HepG2 (cell line): ENCODE results near the gene SLC30A4. TPM values are rescaled to one million over a fixed set of nuclear protein-coding genes. Genes with fewer than 3 reads are reported as not detected.

ENCODE experiments used
- AFF4 ChIP-seq: sonication (generic); formaldehyde crosslinking; IDR thresholded peaks from 2 replicates; pipeline ENCODE4 v1.4.0; 2020; ENCODE audit warnings: missing genetic modification reagents
- CCDC6 ChIP-seq: sonication (generic); formaldehyde crosslinking; IDR thresholded peaks from 2 replicates; pipeline ENCODE4 v1.8.1; 2022; ENCODE audit warnings: mild to moderate bottlenecking, missing genetic modification reagents, moderate library complexity
- E2F5 ChIP-seq: sonication (generic); formaldehyde crosslinking; conservative IDR thresholded peaks from 2 replicates; pipeline ENCODE4 v1.4.0; 2020; ENCODE audit warnings: missing genetic modification reagents
- ETV6 ChIP-seq: sonication (generic); formaldehyde crosslinking; conservative IDR thresholded peaks from 2 replicates; pipeline ENCODE4 v1.4.0; 2020; ENCODE audit warnings: missing genetic modification reagents
- FLYWCH1 ChIP-seq: sonication (generic); formaldehyde crosslinking; IDR thresholded peaks from 2 replicates; pipeline ENCODE4 v1.8.1; 2023; ENCODE audit warnings: mild to moderate bottlenecking, missing genetic modification reagents
- HNF1B ChIP-seq: sonication (generic); formaldehyde crosslinking; IDR thresholded peaks from 2 replicates; pipeline ENCODE4 v1.5.1; 2020; ENCODE audit warnings: mild to moderate bottlenecking, moderate library complexity, missing genetic modification reagents
- MEIS1 ChIP-seq: sonication (generic); formaldehyde crosslinking; IDR thresholded peaks from 2 replicates; pipeline ENCODE4 v1.9.0; 2021; ENCODE audit warnings: mild to moderate bottlenecking, missing genetic modification reagents, moderate library complexity, borderline replicate concordance
- NFKB2 ChIP-seq: sonication (generic); formaldehyde crosslinking; IDR thresholded peaks from 2 replicates; pipeline ENCODE4 v1.4.0; 2020; ENCODE audit warnings: missing genetic modification reagents, borderline replicate concordance
- NFYB ChIP-seq: sonication (generic); formaldehyde crosslinking; IDR thresholded peaks from 2 replicates; pipeline ENCODE4 v1.4.0; 2020; ENCODE audit warnings: missing genetic modification reagents
- PHF8 ChIP-seq: sonication (generic); formaldehyde crosslinking; IDR thresholded peaks from 2 replicates; pipeline ENCODE4 v1.5.0; 2020; ENCODE audit warnings: missing genetic modification reagents
- SNAPC5 ChIP-seq: sonication (generic); formaldehyde crosslinking; IDR thresholded peaks from 2 replicates; pipeline ENCODE4 v1.8.1; 2023; ENCODE audit warnings: mild to moderate bottlenecking, missing genetic modification reagents, borderline replicate concordance
- SOX6 ChIP-seq, 2 experiments: fragments of 450-650 bp in 1 of 2; sonication (generic) in 1 of 2; formaldehyde crosslinking in 1 of 2; IDR thresholded peaks; 2 replicates each; pipeline versions ENCODE4 v1.4.0 to v1.6.1; 2017 to 2020; ENCODE audit warnings: antibody characterized with exemption in 1 of 2, mild to moderate bottlenecking in 1 of 2, missing genetic modification reagents in 1 of 2
- ZFYVE20 ChIP-seq: sonication (generic); formaldehyde crosslinking; IDR thresholded peaks from 2 replicates; pipeline ENCODE4 v1.8.0; 2023; ENCODE audit warnings: low read depth, mild to moderate bottlenecking, moderate library complexity, missing genetic modification reagents, borderline replicate concordance
- ZNF101 ChIP-seq: sonication (generic); formaldehyde crosslinking; IDR thresholded peaks from 2 replicates; pipeline ENCODE4 v1.4.0; 2020; ENCODE audit warnings: mild to moderate bottlenecking, low read depth, missing genetic modification reagents, borderline replicate concordance
- ZNF710 ChIP-seq: sonication (generic); formaldehyde crosslinking; IDR thresholded peaks from 2 replicates; pipeline ENCODE4 v1.5.0; 2020; ENCODE audit warnings: mild to moderate bottlenecking, missing genetic modification reagents, borderline replicate concordance
- ZNF761 ChIP-seq: sonication (generic); formaldehyde crosslinking; conservative IDR thresholded peaks from 2 replicates; pipeline ENCODE4 v1.4.0; 2020; ENCODE audit warnings: mild to moderate bottlenecking, missing genetic modification reagents
- ZNF850 ChIP-seq: sonication (generic); formaldehyde crosslinking; conservative IDR thresholded peaks from 2 replicates; pipeline ENCODE4 v1.9.0; 2021; ENCODE audit warnings: mild to moderate bottlenecking, missing genetic modification reagents
- polyA plus RNA-seq, 8 experiments: library from polyadenylated mRNA; depleted of rRNA in 3 of 8; stranded (reverse) in 7 of 8; unstranded in 1 of 8; fragments of >200 nt; fragmentation: Illumina TruSeq in 4 of 8; extraction: Trizol in 4 of 8; gene quantifications; 2 replicates each; pipeline versions ENCODE4 v1.2.1 to v1.2.3, GENCODE V29; 2011 to 2016; ENCODE audit warnings: low read depth in 4 of 8, missing spikeins in 1 of 8, mixed read lengths in 1 of 8; ENCODE audit not compliant: insufficient read depth in 1 of 8
- total RNA-seq, 5 experiments: library from RNA; depleted of rRNA; stranded (reverse); fragments of >200 nt; fragmentation: Illumina TruSeq; extraction: Trizol; gene quantifications; 2 replicates each; pipeline ENCODE4 v1.2.3, GENCODE V29; 2016; ENCODE audit warnings: low read depth in 1 of 5

The SLC30A4 gene
- total and polyA plus RNA-seq, 2 of the 13 experiments (the other 11 are each of a cell fraction or from before 2014, with no cell fraction given), result 0.01 to 0.04 TPM

GRCh38 chr15:45429941-45430792 is 92.4 kb downstream of the SLC30A4 start (continued):
- TF ChIP-seq AFF4 (CRISPR knock-in tag), result no peak
- TF ChIP-seq MEIS1 (CRISPR knock-in tag), result peak; percentile 55; the same call in 1 of the 2 replicates
- no peak for TF ChIP-seq SOX6 (IDR thresholded peaks at IDR 0.05)
- peak; percentile 59 for TF ChIP-seq SOX6 (CRISPR knock-in tag; IDR thresholded peaks at IDR 0.05)
- TF ChIP-seq ZNF761 (CRISPR knock-in tag), result peak; percentile 50; the same call in 1 of the 2 replicates
- TF ChIP-seq ZFYVE20 (CRISPR knock-in tag), result no peak
- no peak for TF ChIP-seq NFYB
- TF ChIP-seq NFKB2 (CRISPR knock-in tag), result peak; percentile 44; the same call in 1 of the 2 replicates
- TF ChIP-seq E2F5, result no peak
- TF ChIP-seq ZNF850 (CRISPR knock-in tag), result 0 out of 2 replicates have a peak, but pooled peaks have one; percentile 78
- TF ChIP-seq ZNF101 (CRISPR knock-in tag), result no peak
- peak; percentile 37; the same call in 1 of the 2 replicates for TF ChIP-seq PHF8 (CRISPR knock-in tag)
- TF ChIP-seq ETV6 (CRISPR knock-in tag), result peak; percentile 50; the same call in 1 of the 2 replicates
- TF ChIP-seq CCDC6 (CRISPR knock-in tag), result 0 out of 2 replicates have a peak, but pooled peaks have one; percentile 25
- peak; percentile 55 for TF ChIP-seq HNF1B (CRISPR knock-in tag)
- TF ChIP-seq ZNF710, result peak; percentile 29; the same call in 1 of the 2 replicates
- no peak for TF ChIP-seq FLYWCH1 (CRISPR knock-in tag)
- no peak for TF ChIP-seq SNAPC5 (CRISPR knock-in tag)
